A673 (cell line): ENCODE results near the gene SNAP47. TPM values are rescaled to one million over a fixed set of nuclear protein-coding genes. Genes with fewer than 3 reads are reported as not detected.

Source experiments
- BruUV-seq: library from RNA; stranded (reverse); fragments of 400-500 nt; replicated peaks from 2 replicates; lab custom pipeline; 2021; lab: Mats Ljungman, UMichigan
- CTCF ChIA-PET: fragments of 300-600 bp; sonication (Branson Sonifier 250); formaldehyde crosslinking; loops from one replicate; lab custom pipeline; 2022; ENCODE audit warnings: antibody characterized with exemption; lab: Charles Lee
- POLR2A ChIA-PET: fragments of 300-600 bp; sonication (Branson Sonifier 250); formaldehyde crosslinking; loops from one replicate; lab custom pipeline; 2022; ENCODE audit warnings: antibody characterized with exemption; ENCODE audit not compliant: low non-redundant PET; lab: Charles Lee
- DNase-seq: peaks from one replicate; pipeline ENCODE4 v3.0.0-alpha.2; 2015; ENCODE audit warnings: low spot score
- H3K27ac ChIP-seq: fragments of 200-600 bp; sonication (generic); 2 replicates; pipeline ENCODE4 v1.5.1; 2016; ENCODE audit warnings: mixed run types, low read depth, mild to moderate bottlenecking, mixed read lengths, antibody characterized with exemption, low read length; ENCODE audit not compliant: poor library complexity, severe bottlenecking
- H3K27me3 ChIP-seq: fragments of 200-600 bp; sonication (generic); replicated peaks from 2 replicates; pipeline ENCODE4 v1.6.1; 2017; ENCODE audit warnings: mixed run types, low read depth, mild to moderate bottlenecking, mixed read lengths, antibody characterized with exemption, low read length; ENCODE audit not compliant: insufficient read depth, poor library complexity
- H3K36me3 ChIP-seq: fragments of 200-600 bp; sonication (generic); 2 replicates; pipeline ENCODE4 v1.6.1; 2016; ENCODE audit warnings: mixed run types, mild to moderate bottlenecking, mixed read lengths, antibody characterized with exemption, low read length; ENCODE audit not compliant: insufficient read depth, poor library complexity, severe bottlenecking
- H3K4me1 ChIP-seq: fragments of 200-600 bp; sonication (generic); 2 replicates; pipeline ENCODE4 v1.6.1; 2017; ENCODE audit warnings: mixed run types, mild to moderate bottlenecking, mixed read lengths, antibody characterized with exemption, low read length; ENCODE audit not compliant: insufficient read depth, poor library complexity, severe bottlenecking
- H3K4me3 ChIP-seq: fragments of 200-600 bp; sonication (generic); 2 replicates; pipeline ENCODE4 v1.5.1; 2016; ENCODE audit warnings: low read depth, mixed run types, mild to moderate bottlenecking, mixed read lengths, low read length; ENCODE audit not compliant: poor library complexity, severe bottlenecking
- H3K9me3 ChIP-seq: fragments of 200-600 bp; sonication (generic); 2 replicates; pipeline ENCODE4 v1.6.1; 2016; ENCODE audit warnings: mixed run types, low read depth, mild to moderate bottlenecking, mixed read lengths, antibody characterized with exemption, low read length; ENCODE audit not compliant: poor library complexity, severe bottlenecking
- CTCF ChIP-seq: fragments of 300-800, 200-600 bp; sonication (generic); conservative IDR thresholded peaks from 2 replicates; pipeline ENCODE4 v1.5.1; 2017; ENCODE audit warnings: low read depth, mild to moderate bottlenecking, antibody characterized with exemption, low read length, moderate library complexity, mixed read lengths
- EZH2 ChIP-seq: fragments of 200-600 bp; sonication (generic); IDR thresholded peaks from 2 replicates; pipeline ENCODE4 v1.6.1; 2017; ENCODE audit warnings: borderline replicate concordance, low read depth, mild to moderate bottlenecking, mixed read lengths, antibody characterized with exemption, low read length; ENCODE audit not compliant: poor library complexity, severe bottlenecking
- intact Hi-C: fragments of 100-400 bp; cut with micrococcal nuclease; formaldehyde crosslinking; loops from one replicate; pipeline ENCODE4 v1.10.0; 2022; ENCODE audit not compliant: unreplicated experiment
- total RNA-seq: library from RNA; stranded (reverse); gene quantifications from 2 replicates; pipeline ENCODE4 v1.2.3, GENCODE V29; 2021

SNAP47 gene
- total RNA-seq, 1 experiment from 2014 or later, result 36.4 TPM

- BruUV-seq, result no TSS peak
- peaks cover 7% of the 10 kb centered on the region for H3K9me3 ChIP-seq
- CTCF ChIA-PET, result no interaction called here
Observed at GRCh38 chr1:227726318-227726717, 8.9 kb upstream of the SNAP47 start.

GRCh38 chr1:227726924-227727599 lies 8.2 kb upstream of the SNAP47 start:
- TF ChIP-seq EZH2 (no peak), CTCF (no peak)
- intact Hi-C loops, result no loop called here

More at GRCh38 chr1:227726318-227726717, 8.9 kb upstream of the SNAP47 start:
- no peak overlapping the region for H3K4me3 ChIP-seq
- no peaks in the 10 kb centered on the region for H3K27me3 ChIP-seq
- intact Hi-C loops, result no loop called here
- POLR2A ChIA-PET, result no interaction called here
- no peak for TF ChIP-seq CTCF
- DNase-seq, result no peak
- H3K36me3 ChIP-seq, result no peaks in the 10 kb centered on the region
- peaks cover 8% of the 10 kb centered on the region for H3K4me1 ChIP-seq
- H3K27ac ChIP-seq, result no peak overlapping the region

DNA sequence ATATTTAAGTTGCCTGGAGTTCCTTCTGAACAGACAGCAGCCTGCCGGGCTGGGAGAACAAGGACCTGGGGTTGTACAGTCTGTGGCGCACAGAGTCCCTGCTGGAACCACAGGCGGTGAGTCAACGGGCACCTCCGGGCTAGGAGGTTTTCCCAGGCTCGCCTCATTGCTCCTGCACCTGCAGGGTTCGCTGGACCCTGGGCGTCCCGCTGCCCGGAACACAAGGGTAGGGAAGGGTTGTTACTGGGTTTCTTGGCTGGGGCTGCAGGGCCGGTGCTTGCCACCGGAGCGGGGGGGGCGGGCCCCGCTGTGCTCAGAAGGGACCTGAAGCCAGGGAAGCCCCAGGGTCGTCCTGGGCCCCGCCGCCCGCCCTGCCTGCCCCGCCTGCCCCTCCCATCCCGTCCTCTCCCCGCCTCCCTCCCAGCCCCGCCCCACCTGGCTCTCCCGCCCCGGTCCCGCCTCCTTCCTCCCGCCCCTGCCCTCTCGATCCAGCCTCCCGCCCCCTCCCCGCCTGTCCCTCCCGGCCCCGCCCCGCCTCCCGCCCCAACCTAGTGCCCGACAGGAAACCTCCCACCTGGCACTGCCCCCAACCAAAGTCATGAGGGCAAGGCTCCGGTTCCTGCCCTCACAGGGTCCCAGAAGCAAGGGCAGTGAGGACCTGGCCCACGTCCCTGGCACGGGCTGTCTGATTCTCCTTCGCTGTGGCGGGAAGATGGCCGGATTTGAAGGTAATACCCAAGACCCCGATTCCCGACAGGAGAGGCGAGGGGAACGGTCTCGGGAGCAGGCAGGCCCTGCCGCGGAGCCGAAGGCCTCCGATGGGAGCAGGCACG lies 7.0 kb upstream of the SNAP47 start:
- TF ChIP-seq CTCF (no peak), EZH2 (no peak)
- Histone ChIP-seq H3K36me3 (peaks cover 14% of the 10 kb centered on the region), H3K4me1 (peaks cover 8% of the 10 kb centered on the region), H3K4me3 (peak overlapping the region; percentile 57), H3K27ac (peak overlapping the region; percentile 78), H3K27me3 (no peaks in the 10 kb centered on the region), H3K9me3 (no peaks in the 10 kb centered on the region)
- BruUV-seq, result no TSS peak
- POLR2A ChIA-PET, result no interaction called here
- intact Hi-C loops, result no loop called here
- DNase-seq, result peak; percentile 77
- CTCF ChIA-PET, result no interaction called here

More at GRCh38 chr1:227726924-227727599, 8.2 kb upstream of the SNAP47 start:
- DNase-seq, result no peak
- Histone ChIP-seq H3K27ac (no peak overlapping the region), H3K27me3 (no peaks in the 10 kb centered on the region), H3K36me3 (peaks cover 4% of the 10 kb centered on the region), H3K9me3 (no peaks in the 10 kb centered on the region), H3K4me1 (peaks cover 8% of the 10 kb centered on the region), H3K4me3 (no peak overlapping the region)
- ChIA-PET POLR2A (no interaction called here), CTCF (no interaction called here)
- BruUV-seq, result no TSS peak
